ENCODE results near the gene WTAP. TPM values are rescaled to one million over a fixed set of nuclear protein-coding genes. Genes with fewer than 3 reads are reported as not detected.

The WTAP gene
- total RNA-seq, 4 donors from 2014 or later: 32.6 to 119 (median 88.1) TPM

GRCh38 chr6:159726255-159726917 lies 920 bp upstream of the WTAP start:
- peak overlapping the region; percentile 96 to 100 (median 99) for H3K27ac ChIP-seq
- no peak for TF ChIP-seq POLR2A (IDR thresholded peaks at IDR 0.05)
- TF ChIP-seq CTCF (IDR thresholded peaks at IDR 0.05): no peak
- TF ChIP-seq POLR2AphosphoS5 (IDR thresholded peaks at IDR 0.05): no peak
- no peak for TF ChIP-seq EP300 (IDR thresholded peaks at IDR 0.05; ENCODE audit: low read depth)
- H3K9me3 ChIP-seq: no peaks in the 10 kb centered on the region
- H3K36me3 ChIP-seq: no peaks in the 10 kb centered on the region
- DNase-seq: no peak
- WGBS, 2 donors (ENCODE audit: low coverage in 1 of 2): 0 to 4% methylated on average over 5 to 30 of the region's 30 CpGs
- H3K4me3 ChIP-seq: peak overlapping the region; percentile 57 to 98 (median 91)
- in situ Hi-C loops (cut with MboI; ENCODE audit: low pct_ligation_motif_present in 1 of 4, low pct_unique_long_range_greater_than_20kb in 1 of 4, low sequenced_read_pairs in 3 of 4): no loop called here
- no peaks in the 10 kb centered on the region for H3K27me3 ChIP-seq
- intact Hi-C loops (cut with DNase I; ENCODE audit: low total_unique reads): loop anchor here (5.0 kb wide), 1 partner anchor 34 kb away; the partner anchor contains the start of gene SOD2
- H3K4me1 ChIP-seq: peaks cover 15 to 41% (median 26%) of the 10 kb centered on the region in 4 donors

GRCh38 chr6:159727717-159728445 lies 575 bp downstream of the WTAP start:
- Histone ChIP-seq H3K36me3 (no peaks in the 10 kb centered on the region), H3K4me1 (peaks cover 15 to 56% (median 27%) of the 10 kb centered on the region in 4 donors), H3K9me3 (no peaks in the 10 kb centered on the region), H3K27me3 (no peaks in the 10 kb centered on the region), H3K4me3 (peak overlapping the region; percentile 80 to 98 (median 91)), H3K27ac (peak overlapping the region; percentile 96 to 100 (median 99))
- in situ Hi-C loops (cut with MboI; ENCODE audit: low pct_ligation_motif_present in 1 of 4, low pct_unique_long_range_greater_than_20kb in 1 of 4, low sequenced_read_pairs in 3 of 4) (no loop called here), intact Hi-C loops (cut with DNase I; ENCODE audit: low total_unique reads) (loop anchor here (5.0 kb wide), 1 partner anchor 36 kb away; the partner anchor contains the start of gene SOD2)
- TF ChIP-seq EP300 (IDR thresholded peaks at IDR 0.05; ENCODE audit: low read depth) (no peak), POLR2A (IDR thresholded peaks at IDR 0.05) (peak; percentile 20), CTCF (IDR thresholded peaks at IDR 0.05) (no peak), POLR2AphosphoS5 (IDR thresholded peaks at IDR 0.05) (no peak)
- no peak for DNase-seq
- 0 to 3% methylated on average over 5 to 42 of the region's 44 CpGs for WGBS, 2 donors (ENCODE audit: low coverage in 1 of 2)

- no peaks in the 10 kb centered on the region for H3K36me3 ChIP-seq
- no peaks in the 10 kb centered on the region for H3K9me3 ChIP-seq
- in situ Hi-C loops (cut with MboI; ENCODE audit: low pct_ligation_motif_present in 1 of 4, low pct_unique_long_range_greater_than_20kb in 1 of 4, low sequenced_read_pairs in 3 of 4) (no loop called here), intact Hi-C loops (cut with DNase I; ENCODE audit: low total_unique reads) (loop anchor here (5.0 kb wide), 1 partner anchor 36 kb away; the partner anchor contains the start of gene SOD2)
- H3K4me3 ChIP-seq: peak overlapping the region; percentile 80 to 98 (median 91)
- peak overlapping the region; percentile 96 to 100 (median 99) for H3K27ac ChIP-seq
- H3K27me3 ChIP-seq: no peaks in the 10 kb centered on the region
- TF ChIP-seq POLR2A (IDR thresholded peaks at IDR 0.05) (no peak), CTCF (IDR thresholded peaks at IDR 0.05) (no peak), POLR2AphosphoS5 (IDR thresholded peaks at IDR 0.05) (no peak), EP300 (IDR thresholded peaks at IDR 0.05; ENCODE audit: low read depth) (no peak)
- peaks cover 15 to 63% (median 27%) of the 10 kb centered on the region in 4 donors for H3K4me1 ChIP-seq
- 0 to 1% methylated on average over 9 of the region's 9 CpGs for WGBS, 2 donors (ENCODE audit: low coverage in 1 of 2)
- DNase-seq: no peak
Observed at GRCh38 chr6:159728531-159728964, 1.2 kb downstream of the WTAP start.

All from transverse colon (tissue), 4 donors.